Activated gamma-delta T cell treated with anti-CD3 and anti-CD28 coated beads, Interleukin-2, amount 50 U/mL, for 16 hours (primary cell): ENCODE data around the gene MLN.
"Not testable (repeated sequence)": the region's sequence is repeated elsewhere in the genome, so short reads cannot be mapped to it uniquely, and the experiment has no call there.

Experiments
- DNase-seq: peaks from one replicate; pipeline ENCODE4 v3.0.0-alpha.2; 2020; ENCODE audit warnings: low read depth

The MLN gene

DNA sequence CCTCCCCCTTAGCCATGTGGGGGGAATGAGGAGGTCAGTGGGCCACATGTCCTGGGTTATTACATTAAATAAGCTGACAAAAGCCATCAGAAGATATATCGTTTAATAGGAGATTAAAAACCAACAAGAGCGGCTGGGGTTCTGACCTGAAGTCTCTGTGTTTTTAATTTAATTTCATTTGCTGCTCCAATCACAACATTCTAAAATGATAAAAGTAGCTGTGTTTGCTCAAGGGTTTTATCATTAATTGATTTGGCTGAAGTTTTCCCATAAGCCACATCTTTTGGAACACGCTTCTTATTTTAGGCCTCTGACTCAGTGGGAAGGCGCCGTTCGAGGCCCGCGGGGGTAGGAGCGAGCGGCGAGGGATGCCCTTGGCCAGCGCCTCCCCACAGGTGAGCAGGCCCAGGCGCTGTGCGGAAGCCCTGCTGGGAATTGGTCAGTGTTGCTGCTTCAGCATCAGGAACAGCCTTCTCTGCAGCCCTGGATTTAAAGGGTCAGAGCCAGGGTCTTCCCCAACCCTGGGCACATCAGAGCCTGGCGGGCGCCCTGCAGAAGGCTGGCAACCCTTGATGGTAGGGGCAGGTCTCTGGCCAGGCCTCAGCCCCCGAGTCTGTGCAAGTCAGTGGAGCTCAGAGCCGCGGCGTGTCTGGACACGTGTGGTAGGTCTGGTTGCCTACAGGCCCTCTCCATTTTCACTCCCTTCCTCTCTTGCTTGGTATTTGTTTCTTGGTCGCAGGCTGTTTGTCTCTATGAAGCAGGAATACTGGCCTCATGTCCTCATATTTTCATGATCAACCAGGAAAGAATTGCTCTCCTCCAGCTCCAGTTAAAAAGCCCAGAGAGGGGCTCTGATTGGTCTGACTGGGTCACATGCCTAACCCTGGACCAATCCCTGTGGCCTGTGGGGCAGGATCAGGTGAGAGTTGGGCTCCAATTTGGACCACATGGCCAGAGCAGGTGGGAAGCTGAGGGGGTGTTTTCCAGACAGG lies 30.9 kb upstream of the MLN start:
- DNase-seq = no peak

DNA sequence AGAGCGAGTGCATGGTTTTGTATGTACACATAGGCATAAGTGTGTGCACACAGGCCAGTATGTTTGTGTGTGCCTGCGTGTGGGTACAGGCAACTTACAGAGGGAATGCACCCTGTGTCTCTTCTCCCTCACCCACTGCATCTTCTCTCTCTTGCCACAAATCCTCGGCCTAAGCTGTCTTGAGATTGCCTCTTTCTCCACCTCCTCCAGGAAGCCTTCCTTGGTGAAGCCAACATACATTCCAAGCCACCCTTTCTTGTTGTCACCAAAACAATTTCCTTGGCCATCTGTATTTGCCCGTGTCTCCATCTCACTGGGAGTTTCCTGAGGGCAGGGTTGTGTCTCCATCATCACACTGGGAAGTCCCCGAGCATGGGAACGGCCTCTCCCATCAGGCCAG lies 29.8 kb upstream of the MLN start:
- no peak for DNase-seq

DNA sequence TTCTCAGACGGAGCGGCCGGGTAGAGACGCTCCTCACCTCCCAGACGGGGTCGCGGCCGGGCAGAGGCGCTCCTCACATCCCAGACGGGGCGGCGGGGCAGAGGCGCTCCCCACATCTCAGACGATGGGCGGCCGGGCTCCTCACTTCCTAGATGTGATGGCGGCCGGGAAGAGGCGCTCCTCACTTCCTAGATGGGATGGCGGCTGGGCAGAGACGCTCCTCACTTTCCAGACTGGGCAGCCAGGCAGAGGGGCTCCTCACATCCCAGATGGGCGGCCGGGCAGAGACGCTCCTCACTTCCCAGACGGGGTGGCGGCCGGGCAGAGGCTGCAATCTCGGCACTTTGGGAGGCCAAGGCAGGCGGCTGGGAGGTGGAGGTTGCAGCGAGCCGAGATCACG lies 29.0 kb upstream of the MLN start:
- not testable (repeated sequence) for DNase-seq

DNA sequence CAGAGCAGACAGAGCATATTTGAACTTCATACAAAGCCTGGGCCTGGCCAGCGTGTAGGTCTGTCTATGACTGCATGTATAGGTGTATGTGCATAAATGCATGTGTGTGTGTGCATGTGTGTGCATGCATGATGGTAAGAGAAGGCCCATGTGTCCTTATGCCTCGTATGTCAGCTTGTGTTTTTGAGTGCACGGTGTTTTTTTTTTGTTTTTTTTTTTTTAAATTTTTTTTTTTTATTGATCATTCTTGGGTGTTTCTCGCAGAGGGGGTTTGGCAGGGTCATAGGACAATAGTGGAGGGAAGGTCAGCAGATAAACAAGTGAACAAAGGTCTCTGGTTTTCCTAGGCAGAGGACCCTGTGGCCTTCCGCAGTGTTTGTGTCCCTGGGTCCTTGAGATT lies 27.9 kb upstream of the MLN start:
- not testable (repeated sequence) for DNase-seq

DNA sequence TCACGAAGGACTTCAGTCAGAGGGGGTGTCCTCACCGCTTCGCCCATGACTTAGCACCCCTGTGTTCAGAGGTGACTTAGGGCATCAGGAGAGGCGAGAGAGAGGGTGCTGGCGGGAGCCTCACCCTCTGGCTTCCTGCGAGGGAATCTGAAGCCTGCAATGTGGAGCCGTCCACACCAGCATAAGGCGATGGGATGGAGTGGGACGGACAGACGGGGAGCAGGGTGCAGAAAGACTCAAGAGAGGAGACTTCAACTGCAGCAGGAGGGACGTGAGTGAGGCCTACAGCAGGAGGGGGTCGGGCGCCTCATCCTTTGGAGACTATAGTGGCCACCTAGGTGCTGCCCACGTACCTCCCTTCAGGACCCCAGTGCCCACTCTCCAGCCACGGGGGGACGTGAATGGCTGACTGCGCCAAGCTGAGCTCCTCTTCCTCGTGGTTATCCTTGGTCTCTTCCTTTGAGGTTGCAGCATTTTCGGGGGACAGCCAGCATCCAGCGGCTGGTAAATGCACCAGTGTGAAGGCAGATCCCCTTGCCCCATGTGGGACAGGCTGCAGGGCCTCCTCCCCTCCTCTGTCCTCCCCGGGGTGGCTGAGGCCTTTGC lies 26.9 kb upstream of the MLN start:
- DNase-seq = no peak

DNA sequence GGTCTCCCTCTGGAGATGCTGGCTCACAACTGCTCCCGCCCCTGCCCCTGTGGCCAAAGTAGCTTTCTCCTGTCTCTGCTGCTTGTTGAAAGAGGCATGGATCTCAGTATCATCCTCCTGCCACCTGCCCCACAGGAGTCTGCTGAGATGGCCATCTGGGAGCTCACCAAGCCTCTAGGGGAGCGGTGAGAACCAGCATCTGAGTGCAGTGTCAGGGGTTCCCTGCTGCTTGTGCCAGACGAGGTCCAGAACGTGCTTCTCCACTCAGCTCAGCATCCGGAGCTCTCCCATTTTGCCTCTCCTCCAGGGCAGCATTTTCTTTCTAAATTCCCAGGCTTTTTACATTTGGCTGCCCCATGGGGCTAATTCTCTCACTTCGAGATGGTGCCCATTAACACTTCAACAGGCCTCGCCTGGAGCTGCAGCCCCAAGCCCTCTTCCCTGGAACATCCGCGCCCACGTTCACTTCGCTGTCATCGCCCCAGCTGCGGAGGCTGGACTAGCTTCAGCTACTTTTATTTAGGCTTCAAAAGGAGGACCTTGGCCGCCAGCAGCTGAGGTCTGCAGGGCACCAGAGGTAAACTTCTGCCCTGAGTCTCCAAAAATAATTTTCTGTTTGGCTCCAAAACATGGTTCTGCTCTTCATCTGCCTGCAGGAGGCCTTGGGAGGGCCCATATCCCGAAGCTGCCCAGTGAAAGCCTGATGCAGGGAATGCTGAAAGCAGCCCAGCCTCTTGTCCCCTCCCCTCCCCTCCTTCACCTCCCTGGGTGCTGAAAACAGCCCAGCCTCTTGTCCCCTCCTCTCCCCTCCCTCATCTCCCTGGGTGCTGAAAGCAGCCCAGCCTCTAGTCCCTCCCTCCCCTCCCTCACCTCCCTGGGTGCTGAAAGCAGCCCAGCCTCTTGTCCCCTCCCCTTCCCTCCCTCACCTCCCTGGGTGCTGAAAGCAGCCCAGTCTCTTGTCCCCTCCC lies 25.2 kb upstream of the MLN start:
- no peak for DNase-seq

DNA sequence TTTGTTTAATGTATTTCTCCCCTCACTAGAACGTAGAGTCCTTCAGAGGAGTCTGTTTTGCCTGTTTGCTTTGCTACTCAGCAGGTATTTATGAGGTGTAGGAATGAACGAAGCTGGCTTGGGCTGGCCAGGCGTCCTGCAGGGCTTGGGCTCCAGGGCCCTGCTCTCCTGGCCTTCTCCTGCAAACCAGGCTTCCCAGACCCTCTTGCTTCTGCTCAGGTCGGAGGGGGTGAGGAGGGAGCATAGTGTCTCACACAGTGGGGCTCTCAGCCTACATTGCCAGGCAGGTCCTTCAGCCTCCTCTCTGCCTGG lies 24.6 kb upstream of the MLN start:
- DNase-seq = no peak

DNA sequence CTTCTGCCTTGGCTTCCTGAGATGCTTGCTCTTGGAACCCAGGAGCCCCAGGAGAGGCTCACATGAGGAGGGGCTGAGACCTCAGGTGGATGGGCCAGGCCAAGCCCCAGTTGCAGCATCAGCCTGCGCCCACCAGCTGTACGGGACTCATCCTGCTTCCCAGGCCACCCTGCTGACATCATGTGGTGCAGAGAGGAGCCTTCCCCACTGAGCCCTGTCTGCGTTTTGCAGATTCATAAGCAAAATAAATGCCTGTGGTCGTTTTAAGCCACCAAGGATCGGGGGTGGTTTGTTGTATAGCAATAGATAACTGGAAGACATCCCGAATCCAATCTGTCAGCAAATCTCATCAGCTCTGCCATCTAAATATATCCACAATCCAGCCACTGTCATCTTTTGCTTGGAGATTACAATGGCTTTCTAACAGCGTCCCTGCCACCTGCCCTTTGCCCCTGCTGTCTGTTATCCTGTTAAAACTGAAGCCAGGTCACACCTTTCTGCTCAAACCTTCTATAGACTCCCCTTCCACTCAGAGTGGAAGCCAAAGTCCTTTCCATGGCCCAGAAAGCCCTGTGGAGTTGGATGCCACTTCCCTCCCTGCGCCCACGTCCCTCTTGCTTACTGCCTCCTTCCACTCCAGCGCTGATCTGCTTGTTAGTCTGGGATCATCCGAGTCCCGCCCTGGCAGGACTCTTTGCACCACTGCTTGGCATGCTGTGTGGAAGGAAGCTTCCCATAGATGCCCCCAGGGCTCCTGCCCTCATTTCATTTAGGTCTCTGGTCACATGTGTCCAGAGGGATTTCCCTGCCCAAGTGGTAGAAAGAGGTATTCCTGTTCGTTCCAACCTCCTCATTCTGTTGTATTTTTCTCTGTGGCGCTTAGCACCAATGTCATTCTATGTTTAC lies 24.0 kb upstream of the MLN start:
- DNase-seq = no peak

DNA sequence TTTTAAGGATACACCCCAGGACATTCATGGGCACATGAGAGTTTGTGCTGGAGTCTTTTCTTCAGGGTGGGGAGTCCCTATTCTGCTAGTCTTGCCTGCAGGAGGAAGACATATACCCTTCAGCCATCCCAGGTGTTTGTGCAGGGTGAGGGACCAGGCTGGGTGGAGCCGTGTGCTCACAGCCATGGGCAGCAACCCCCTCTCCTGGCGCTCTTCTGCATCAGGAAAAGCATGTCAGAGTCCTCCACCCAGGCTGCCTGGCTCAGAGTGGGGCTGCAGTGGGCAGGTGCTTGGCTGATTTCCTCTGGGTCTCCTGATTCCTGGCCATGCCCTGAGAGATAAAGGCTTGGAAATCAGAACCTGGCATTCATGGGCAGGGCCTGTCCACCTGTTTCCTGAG lies 22.7 kb upstream of the MLN start:
- DNase-seq = no peak

DNA sequence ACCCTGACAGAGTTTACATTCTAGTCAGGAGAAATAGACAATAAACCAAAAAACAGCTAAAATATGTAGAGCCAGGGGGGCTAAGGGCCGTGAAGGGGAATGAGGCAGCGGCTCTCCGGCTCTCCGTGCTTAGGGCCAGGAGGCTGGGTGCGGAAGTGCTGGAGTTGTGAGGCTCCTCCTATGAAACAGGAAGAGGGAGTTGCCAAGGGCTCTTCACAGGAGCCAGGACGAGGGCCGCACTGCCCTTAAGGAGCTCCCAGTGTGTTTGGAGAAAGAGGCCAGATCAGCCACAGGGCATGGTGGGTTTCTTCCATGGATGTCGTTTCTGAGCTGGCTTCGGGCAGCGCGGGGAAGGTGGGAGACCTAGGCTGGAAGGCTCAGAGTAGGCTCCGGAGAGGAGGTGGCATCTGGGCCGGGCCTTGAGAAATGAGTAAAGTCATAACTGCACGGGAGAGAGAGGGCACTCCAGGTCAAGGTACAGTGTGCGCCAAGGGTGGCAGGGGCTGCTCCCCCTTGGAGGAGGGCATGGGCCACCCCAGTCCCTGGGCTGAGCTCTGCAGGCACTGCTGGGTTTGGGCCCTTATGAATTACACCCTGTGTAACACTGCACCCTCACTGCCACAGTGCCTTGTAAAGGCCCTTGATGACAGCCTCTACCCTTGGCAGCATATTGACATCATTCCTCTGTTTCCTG lies 20.8 kb upstream of the MLN start:
- DNase-seq = no peak

DNA sequence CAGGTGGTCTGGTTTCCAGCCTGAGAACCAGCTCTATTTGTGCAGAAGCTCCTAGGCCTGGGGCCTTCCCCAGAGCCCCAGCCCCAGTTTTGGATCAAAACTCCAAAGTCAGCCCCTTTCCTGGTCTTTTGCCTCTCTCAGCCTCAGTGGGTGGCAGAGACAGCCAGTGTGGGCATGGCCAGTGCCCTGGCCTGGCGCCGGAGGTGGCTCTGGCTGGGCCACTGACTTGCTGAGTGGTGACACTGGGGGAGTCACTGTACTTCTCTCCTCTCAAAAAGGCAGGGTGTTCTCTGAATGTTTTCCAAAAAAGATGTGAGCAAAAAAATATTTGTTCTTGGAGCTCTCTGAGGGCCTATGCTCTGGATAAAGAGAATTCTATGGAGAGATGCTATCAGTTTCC lies 20.0 kb upstream of the MLN start:
- DNase-seq = no peak

DNA sequence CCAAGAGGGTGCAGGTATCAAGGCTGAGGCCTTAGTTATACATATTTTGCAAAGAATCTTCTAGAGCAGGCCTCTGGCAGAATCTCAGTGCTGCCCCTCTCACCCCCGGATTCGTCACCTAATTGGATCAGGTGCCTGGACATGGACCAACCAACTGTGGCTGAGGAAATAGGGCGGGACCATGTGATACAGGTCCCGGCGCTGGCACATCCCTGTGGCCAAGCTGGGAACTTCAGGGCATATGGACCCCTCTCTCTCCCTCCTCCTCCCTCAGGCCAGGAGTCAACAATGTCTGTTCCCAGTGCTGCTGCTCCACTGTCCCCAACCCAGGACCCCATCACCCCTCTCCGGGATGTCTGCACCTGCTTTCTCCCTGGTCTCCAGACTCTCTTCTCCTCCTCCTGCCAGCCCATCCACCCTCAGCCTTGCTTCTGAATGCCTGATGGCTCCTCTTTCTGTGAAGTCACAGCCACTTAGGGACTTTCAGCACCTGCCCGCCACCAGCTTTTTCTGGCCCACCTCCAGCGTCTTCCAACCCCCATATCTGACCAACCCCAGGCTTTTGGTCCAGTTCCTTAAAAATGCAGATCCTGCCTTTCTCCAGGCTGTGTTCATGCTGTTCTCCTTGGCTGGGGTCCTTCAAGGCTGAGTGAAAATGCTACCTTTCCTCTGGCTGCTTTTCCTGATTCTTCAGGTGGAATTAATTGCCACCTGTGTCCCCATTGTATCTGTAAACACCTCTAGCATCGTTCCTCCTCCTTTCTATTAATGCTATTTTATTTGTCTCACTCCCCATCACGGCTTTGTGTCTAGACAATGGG lies 19.0 kb upstream of the MLN start:
- no peak for DNase-seq

DNA sequence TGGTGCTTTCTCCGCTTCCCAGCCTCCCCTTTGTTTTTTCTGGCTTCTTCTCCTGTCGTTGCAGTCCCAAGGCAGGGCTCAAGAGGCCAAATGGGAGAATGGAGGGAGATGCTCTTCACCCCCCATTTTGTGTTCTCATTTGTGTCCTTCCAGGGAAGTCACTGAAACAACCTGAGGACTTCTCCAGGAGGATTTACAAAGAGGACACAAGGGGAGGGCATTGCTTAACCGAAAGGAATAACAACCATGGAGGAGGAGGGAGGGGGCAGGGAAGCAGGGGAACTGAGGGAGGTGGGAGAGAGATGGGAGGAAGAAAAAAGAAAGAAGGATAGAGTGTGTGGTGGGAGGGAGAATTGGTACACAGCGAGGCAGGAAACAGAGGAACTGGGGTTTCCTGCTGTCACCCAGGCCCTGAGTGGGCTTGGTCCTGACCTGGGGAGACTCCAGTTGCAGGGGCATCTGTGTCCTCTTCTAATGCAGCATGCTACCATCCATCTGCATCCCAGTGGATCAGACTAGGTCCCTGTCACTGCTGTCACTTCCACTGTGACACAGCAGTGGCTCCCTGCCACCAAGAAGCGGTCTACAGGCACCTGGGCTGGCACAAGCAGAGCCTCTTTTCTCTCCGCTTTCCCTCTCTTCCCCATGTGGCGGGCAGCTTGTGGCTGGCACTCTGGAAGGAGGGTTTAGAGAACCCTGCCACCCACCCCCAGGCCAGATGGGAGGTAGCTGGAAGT lies 17.1 kb upstream of the MLN start:
- DNase-seq = no peak

DNA sequence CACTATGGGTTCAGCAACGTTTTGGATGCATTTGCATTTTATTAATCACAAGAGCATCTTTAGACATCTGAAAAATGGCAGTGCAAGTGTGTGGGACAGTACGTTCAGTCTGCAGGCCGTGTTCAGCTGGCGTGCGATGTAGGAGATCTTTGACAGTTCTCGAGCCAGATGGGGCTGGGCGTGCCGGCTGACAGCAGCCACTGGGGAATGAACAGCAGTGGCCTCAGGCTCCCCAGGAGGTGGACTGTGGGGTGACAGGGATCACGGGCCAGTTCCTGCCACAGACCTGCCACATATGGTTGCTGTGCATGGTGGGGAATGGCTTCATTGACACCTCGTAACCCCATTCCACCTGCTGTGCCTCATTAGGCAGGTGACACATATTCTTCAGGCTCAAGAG lies 16.4 kb upstream of the MLN start:
- DNase-seq = no peak

DNA sequence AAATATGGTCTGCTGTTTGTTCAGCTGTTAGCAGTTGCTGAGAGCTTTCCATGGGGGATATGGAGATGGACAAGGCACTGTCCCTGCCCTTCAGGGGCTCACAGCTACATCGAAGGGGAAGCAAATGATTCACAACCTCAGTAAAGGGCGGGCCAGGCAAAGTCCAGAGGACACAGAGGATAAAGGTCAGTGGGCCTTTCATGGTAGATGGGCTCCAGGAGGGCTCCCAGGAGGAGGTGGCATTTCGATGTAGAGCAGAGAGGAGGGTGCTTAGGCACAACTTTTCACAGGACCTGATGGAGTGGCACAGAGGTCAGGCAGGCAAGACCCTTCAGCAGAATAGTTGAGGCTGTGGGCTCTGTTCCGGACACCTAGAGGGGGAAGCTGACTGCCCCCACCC lies 15.2 kb upstream of the MLN start:
- no peak for DNase-seq

DNA sequence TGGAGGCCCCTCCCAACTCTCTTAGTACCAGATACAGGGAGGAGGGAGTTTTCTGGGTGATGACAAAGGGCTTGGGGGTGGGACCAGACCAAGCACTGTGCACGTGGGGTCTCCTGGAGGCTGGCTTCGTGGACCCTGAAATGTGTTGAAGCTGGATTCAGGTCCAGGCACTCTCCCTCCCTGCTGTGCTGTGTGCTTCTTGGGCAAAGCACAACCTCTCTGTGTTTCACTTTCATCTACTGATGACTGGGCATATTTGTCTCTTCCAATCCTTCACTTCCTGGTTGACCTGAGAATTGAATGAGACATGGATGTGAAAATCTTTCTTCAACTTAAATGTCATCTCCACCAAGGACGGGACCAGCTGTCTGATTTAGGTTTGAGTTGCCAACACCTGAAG lies 14.5 kb upstream of the MLN start:
- no peak for DNase-seq

DNA sequence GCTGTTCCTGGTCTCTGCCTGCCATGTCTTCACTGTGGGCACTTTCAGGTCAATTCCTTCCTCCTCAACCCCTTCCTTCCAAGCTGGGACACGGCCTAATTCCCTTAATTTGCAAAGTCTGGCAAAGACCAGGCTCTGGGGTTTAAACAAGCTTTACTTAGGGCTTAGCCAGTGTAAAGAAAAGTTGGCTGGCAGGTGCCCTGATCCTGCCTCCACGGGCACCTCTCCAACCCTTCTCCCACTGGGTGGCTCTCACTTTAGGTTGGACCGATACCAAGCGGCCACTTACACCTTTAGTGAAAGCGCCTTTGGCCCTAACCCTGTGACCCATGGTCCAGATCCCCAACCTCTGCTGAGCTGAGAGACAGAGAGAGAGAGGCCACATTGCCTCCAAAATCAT lies 13.7 kb upstream of the MLN start:
- no peak for DNase-seq

DNA sequence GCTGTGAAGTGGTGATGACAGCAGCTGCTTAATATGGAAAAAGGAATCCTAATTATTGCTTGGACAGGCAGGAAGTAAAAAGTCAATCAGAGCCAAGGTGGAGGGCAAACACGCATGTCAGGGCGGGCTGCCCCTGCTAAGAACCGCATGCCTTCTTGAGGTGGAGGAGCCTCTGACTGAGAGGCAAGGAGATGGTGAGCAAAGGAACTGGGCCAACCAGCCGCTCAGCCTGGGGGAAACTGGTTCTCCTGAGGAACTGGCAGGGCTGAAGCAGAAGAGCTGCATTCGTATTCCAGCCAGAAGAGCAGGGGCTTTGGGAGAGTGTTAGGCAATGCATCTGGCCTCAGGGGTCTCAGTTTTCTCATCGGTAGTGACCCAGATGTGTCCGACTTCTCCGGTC lies 13.1 kb upstream of the MLN start:
- no peak for DNase-seq

DNA sequence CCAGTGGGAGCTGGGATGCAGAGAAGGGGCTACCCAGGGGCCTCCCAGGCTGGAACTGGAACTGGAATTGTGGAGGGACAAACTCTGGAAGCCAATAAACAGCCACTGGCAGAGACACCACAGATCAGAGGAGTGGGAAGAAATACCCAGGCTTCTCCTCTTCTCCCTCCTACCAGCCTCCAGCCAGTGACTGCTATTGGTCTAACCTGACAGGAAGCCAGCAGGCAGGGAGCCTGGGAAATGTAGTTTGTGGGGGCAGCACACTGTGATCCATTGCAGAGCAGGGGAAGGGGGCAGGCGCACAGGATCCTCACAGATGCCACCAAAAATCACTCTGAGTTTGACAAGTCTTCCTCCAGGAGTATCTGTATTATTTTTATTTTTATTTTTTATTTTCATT lies 12.1 kb upstream of the MLN start:
- no peak for DNase-seq
